Measurements from ENCODE around the gene OTX1.

GRCh38 chr2:63066265-63066664 is 15.6 kb downstream of the OTX1 start:
- TF ChIP-seq CTCF (conservative IDR thresholded peaks at IDR 0.05; ENCODE audit: low read length) (no peak), EZH2phosphoT487 (IDR thresholded peaks at IDR 0.05; ENCODE audit: borderline replicate concordance) (no peak)

All from Loucy (cell line).